ENCODE measurements around the gene MEGF11. TPM values are rescaled to one million over a fixed set of nuclear protein-coding genes. Genes with fewer than 3 reads are reported as not detected.

The MEGF11 gene
- total RNA-seq, 1 experiment from 2014 or later: 1.2 TPM

DNA sequence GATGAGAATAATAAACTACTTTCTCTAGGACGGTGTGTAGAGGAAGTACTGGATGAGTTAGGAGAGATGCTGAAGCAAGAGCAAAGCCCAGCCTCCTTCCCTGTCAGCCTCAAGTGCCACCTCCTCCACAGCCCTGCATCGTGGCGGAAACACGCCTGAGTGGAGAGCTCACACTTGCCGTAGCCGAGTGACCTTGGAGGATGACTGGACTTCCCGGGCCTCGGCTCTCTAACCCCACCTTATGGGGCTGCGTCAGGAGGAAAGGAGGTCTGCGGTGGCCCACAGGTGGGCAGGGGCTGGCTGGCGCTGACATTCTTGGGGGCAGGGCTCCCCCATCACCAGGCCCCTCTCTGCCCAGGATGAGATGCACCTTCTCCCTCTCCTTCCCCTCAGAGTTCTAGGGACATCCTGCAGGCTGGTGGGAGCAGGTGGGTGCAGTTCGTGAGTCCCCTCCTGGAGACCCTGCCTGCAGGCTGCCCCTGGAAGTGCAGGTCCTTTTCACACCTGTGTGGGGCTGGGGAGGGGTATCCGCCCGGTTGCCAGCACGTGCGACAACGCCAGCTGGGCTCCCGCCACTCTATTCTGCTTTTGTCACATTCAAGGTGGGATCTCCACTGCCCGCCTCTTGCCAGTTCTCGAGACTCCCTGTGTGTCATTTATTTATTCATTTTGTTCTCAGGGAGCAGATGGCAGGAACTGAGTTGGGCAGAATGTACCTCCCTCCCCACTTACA, 175.2 kb downstream of the MEGF11 start:
- H3K18ac ChIP-seq (ENCODE audit: insufficient read length, low read depth, low read length): no peak overlapping the region
- no peak overlapping the region for H3K14ac ChIP-seq (ENCODE audit: insufficient read depth, low read length)
- H2BK5ac ChIP-seq (ENCODE audit: insufficient read length, low read length): no peak overlapping the region
- H2AK5ac ChIP-seq (ENCODE audit: insufficient read length, low read length): no peak overlapping the region
- H3K79me1 ChIP-seq (ENCODE audit: insufficient read depth, low read depth, low read length, poor library complexity, severe bottlenecking): no peaks in the 10 kb centered on the region
- Mint-ChIP-seq H3K4me1 (peaks cover 9 to 20% of the 10 kb centered on the region in 2 experiments), H3K27me3 (ENCODE audit: low read depth) (peaks cover 5% of the 10 kb centered on the region; the same call in 1 of the 2 replicates), H3K36me3 (ENCODE audit: insufficient read depth in 1 of 3, low read depth in 3 of 3) (no peaks in the 10 kb centered on the region), H3K9me3 (no peaks in the 10 kb centered on the region), H3K27ac (no peak overlapping the region), H3K4me3 (no peak overlapping the region)
- H2BK12ac ChIP-seq (ENCODE audit: insufficient read length, low read depth, low read length): no peak overlapping the region
- H3K27me3 ChIP-seq (ENCODE audit: insufficient read depth, low read length): no peaks in the 10 kb centered on the region
- no CpG with 5 or more reads among the region's 20 CpGs for WGBS (ENCODE audit: extremely low coverage, insufficient read length, low lambda C conversion rate)
- H3T11ph ChIP-seq (ENCODE audit: low read length): no peak overlapping the region
- H2AFZ ChIP-seq (ENCODE audit: low read length): no peak overlapping the region
- H4K20me1 ChIP-seq (ENCODE audit: control insufficient read depth, insufficient read depth, insufficient read length): no peaks in the 10 kb centered on the region
- H4K5ac ChIP-seq (ENCODE audit: insufficient read length, low read depth, low read length): no peak overlapping the region
- H3K9me3 ChIP-seq (ENCODE audit: control insufficient read depth, low read depth, low read length): no peaks in the 10 kb centered on the region
- no peak for DNase-seq
- H2BK15ac ChIP-seq (ENCODE audit: low read depth, low read length): no peak overlapping the region
- peaks cover 1% of the 10 kb centered on the region; the same call in 1 of the 2 replicates for H3K4me1 ChIP-seq (ENCODE audit: insufficient read depth, low read length)
- no peak overlapping the region for H3K4ac ChIP-seq (ENCODE audit: low read depth, low read length)
- no peak overlapping the region for H3K56ac ChIP-seq (ENCODE audit: insufficient read length, low read depth, low read length)
- peak; percentile 44 for TF ChIP-seq CTCF (conservative IDR thresholded peaks at IDR 0.05)
- no peak overlapping the region for H2BK20ac ChIP-seq (ENCODE audit: low read depth, low read length, poor library complexity, severe bottlenecking)
- H3K9ac ChIP-seq (ENCODE audit: extremely low read depth, insufficient read length, low read length): no peak overlapping the region
- H3K79me2 ChIP-seq (ENCODE audit: insufficient read depth, low read length): no peaks in the 10 kb centered on the region
- H2BK120ac ChIP-seq (ENCODE audit: low read depth, low read length, poor library complexity, severe bottlenecking): no peak overlapping the region
- H3K23ac ChIP-seq (ENCODE audit: insufficient read length, low read depth, low read length): no peak overlapping the region
- no peaks in the 10 kb centered on the region for H3K23me2 ChIP-seq (ENCODE audit: insufficient read length, low read depth, low read length, poor library complexity, severe bottlenecking)
- no peak overlapping the region for H3K4me2 ChIP-seq (ENCODE audit: insufficient read depth, insufficient read length, low read length)
- H4K91ac ChIP-seq (ENCODE audit: insufficient read length, low read depth, low read length): no peak overlapping the region
- no peak overlapping the region for H4K8ac ChIP-seq (replicated peaks; ENCODE audit: insufficient read length, low read depth, low read length)
- H3K27ac ChIP-seq (ENCODE audit: insufficient read length, low read depth, low read length): no peak overlapping the region
